ENCODE results near the gene DIAPH2.
"Not testable (repeated sequence)": the region's sequence is repeated elsewhere in the genome, so short reads cannot be mapped to it uniquely, and the experiment has no call there.

The DIAPH2 gene

GRCh38 chrX:96719161-96719875 is 34.7 kb downstream of the DIAPH2 start:
- DNase-seq, result no peak

DNA sequence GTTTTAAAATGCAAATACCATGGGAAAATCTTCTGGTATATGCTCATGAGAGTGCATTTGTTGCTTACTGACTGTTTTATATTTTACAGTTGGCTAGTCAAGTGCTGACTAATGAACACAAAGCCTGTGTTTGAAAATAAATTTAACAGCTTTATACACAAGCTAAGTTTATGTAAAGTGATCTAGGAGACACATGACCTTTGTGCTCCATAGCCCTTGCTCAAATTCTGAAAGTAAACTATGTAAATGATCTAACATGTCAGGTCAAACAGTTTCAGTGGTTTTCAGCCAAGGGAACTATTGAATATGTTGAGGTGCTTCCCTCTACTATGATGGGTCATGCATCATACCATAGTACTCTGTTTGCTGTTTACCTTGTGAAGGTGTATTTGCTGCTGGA is 36.7 kb downstream of the DIAPH2 start:
- DNase-seq, result no peak

GRCh38 chrX:96722781-96723180 is 38.1 kb downstream of the DIAPH2 start:
- no peak for DNase-seq

DNA sequence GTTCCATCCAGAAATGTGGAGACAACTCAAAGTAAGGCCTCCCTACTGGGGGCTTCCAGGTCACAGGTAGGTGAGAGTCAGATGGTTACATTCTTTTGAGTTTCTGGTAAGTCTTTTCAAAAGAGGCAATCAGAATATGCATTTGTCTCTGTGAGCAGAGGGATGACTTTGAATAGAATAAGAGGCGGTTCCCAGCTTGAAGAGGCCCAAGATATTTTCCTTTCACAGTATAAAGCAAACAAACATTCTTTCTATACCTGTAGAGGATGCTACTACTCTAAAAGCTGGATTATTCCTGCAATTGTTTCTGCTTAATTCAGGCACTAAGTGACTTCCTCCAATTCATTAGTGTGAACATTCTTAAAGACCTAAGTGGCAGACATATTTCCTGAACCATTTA is 44.4 kb downstream of the DIAPH2 start:
- DNase-seq, result no peak

DNA sequence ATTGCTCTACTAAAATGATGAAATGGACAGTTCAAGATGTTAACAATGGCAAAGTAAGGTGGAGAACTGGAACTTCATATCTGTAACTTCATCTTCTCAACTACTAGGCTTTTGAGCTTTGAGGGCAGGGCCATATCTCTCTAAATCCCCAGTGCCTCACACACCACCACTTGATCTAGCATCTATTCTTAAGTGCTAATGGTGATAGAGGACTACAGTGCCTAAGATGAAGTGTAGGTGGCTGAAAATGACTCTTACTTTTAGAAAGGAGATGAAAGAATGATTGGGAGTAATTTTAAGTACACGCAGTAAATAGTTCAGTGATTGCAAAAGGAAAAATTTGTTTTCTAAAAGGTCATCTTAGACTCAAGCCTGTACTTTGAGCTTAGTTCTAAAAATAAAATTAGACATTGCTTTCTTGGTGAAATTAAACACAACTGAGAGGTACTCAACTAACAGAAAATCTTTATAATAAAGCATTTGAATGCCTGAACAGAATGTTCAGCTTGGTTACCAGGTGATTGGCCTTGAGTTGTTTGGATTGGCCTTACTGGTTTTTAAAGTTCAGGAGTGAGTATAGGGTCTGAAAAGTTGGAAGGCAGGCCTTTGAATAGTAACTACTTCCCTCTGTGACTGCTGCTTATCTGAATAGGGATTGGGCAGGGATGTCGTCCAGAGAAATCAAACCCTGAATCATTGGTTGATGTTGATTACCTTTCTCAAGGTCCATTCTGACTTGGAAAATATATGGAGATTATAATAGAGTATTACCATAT is 45.4 kb downstream of the DIAPH2 start:
- no peak for DNase-seq

- DNase-seq, result not testable (repeated sequence)
Observed at GRCh38 chrX:96731000-96731399, 46.4 kb downstream of the DIAPH2 start.

- no peak for DNase-seq
Observed at GRCh38 chrX:96743367-96744073, 58.9 kb downstream of the DIAPH2 start.

DNA sequence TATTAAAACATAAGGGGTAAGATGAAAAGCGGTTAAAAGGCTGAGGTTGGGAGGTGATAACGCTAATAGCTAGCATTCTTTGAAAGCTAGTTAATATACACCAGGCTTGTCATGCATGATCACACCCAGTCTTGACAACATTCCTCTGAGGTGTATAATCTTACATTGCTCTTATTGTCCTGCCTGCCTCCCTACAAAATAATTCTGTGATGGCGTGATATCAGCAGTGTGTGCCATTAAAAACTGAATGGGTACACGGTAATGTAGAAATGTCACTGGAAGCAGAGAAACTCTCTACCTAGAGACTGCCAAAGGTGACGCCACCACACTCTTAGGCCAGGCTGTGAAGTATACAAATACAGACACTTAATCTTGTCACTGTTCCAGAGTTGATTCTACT is 68.1 kb downstream of the DIAPH2 start:
- DNase-seq, result no peak

GRCh38 chrX:96753230-96753629 is 68.6 kb downstream of the DIAPH2 start:
- DNase-seq, result no peak

GRCh38 chrX:96756491-96756890 is 71.8 kb downstream of the DIAPH2 start:
- DNase-seq, result no peak

- no peak for DNase-seq
Observed at GRCh38 chrX:96761566-96761965, 76.9 kb downstream of the DIAPH2 start.

- no peak for DNase-seq
Observed at GRCh38 chrX:96763608-96764007, 79.0 kb downstream of the DIAPH2 start.

GRCh38 chrX:96764864-96765263 is 80.2 kb downstream of the DIAPH2 start:
- no peak for DNase-seq

GRCh38 chrX:96770315-96770714 is 85.7 kb downstream of the DIAPH2 start:
- no peak for DNase-seq

GRCh38 chrX:96771486-96771885 is 86.8 kb downstream of the DIAPH2 start:
- DNase-seq, result no peak

GRCh38 chrX:96774116-96774515 is 89.5 kb downstream of the DIAPH2 start:
- no peak for DNase-seq

DNA sequence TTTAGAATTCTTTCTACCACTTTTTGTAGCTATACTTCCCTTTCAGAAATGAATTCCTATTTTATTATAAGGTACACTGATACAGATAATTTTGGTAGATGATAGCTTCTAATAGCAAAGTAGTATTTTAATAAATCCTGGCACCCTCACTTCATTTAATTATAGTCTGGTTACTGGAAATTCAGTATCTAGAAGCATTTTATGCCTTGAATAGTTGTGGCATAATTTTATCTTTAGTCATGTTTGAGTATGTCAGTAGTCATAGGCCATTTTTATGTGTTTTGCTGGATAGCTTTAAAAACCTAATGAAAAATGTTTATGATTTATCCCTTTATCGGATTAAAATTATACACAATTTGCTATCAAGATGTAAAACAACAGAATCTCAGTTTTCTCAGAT is 92.3 kb downstream of the DIAPH2 start:
- no peak for DNase-seq

GRCh38 chrX:96791559-96791958 is 106.9 kb downstream of the DIAPH2 start:
- no peak for DNase-seq

DNA sequence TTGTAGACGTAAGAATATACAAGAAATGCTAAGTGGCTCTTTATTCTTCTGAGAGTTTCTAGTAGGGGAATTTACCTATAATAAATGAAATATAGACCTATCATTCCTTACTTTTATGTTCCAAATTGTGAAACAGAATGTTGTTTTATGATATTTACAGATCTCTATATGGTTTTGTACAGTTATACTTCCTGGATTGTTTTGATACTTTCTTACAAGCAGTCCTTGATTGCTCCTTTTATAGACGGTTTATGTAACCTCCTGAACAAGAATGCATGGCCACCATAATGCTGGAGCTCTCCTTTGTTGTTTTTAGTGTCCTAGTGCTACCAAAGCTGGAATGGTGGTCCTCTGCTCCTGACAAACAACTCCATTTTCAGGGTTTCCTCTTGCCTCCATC is 107.4 kb downstream of the DIAPH2 start:
- DNase-seq, result no peak

DNA sequence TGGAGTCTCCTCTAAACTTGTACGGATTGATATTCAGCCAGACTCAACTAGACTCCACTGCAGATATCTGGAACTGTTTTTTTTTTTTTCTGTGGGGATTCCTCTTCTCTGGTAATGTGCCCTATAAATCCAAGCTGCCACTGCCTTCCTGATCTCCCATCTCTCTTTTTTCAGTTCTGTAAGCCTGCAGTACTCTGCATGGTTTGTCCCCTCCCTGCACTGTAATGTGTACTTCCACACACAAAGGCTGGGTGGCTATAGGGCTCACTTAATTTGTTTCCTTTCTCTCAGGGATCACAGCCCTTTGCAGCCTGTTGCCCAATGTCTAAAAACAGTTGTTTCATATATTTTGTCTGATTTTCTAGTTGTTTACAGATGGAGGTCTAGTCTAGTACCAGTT is 114.3 kb downstream of the DIAPH2 start:
- no peak for DNase-seq

DNA sequence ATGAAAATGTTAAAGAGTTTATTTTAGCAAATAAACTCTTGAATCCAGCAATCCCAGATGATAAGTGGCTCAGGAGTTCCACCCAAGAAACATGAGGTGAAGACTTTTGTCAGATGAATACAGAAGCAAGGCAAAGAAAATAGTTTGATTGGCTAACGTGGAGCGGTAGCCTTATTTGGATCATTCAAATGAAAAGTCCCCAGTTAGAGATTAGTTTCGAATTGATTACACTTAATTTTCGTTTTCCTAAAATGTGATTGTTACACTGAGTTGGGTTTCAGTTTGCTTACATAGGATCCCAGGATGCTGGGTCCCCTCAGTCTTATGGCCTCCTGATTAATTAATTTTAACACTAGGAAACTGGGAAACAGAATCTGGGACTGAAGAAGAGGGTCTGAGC is 122.7 kb downstream of the DIAPH2 start:
- no peak for DNase-seq

GRCh38 chrX:96820935-96821334 is 136.3 kb downstream of the DIAPH2 start:
- DNase-seq, result no peak

- DNase-seq, result no peak
Observed at GRCh38 chrX:96824166-96824565, 139.5 kb downstream of the DIAPH2 start.

GRCh38 chrX:96833333-96833732 is 148.7 kb downstream of the DIAPH2 start:
- DNase-seq, result no peak
